NCI-H1092 (cell line): Measurements from ENCODE around the gene OPHN1.
"Not testable (repeated sequence)": the region's sequence is repeated elsewhere in the genome, so short reads cannot be mapped to it uniquely, and the experiment has no call there.

ENCODE experiments used
- DNase-seq: peaks from one replicate; lab custom pipeline; 2025; lab: John Stamatoyannopoulos, UW

OPHN1 gene

GRCh38 chrX:68163441-68163840 is 269.9 kb downstream of the OPHN1 start:
- DNase-seq: no peak

- DNase-seq: no peak
Measured at GRCh38 chrX:68147848-68148247, 285.4 kb downstream of the OPHN1 start.

GRCh38 chrX:68146054-68146453 is 287.2 kb downstream of the OPHN1 start:
- DNase-seq: no peak

GRCh38 chrX:68139791-68140190 is 293.5 kb downstream of the OPHN1 start:
- no peak for DNase-seq

GRCh38 chrX:68133181-68133580 is 300.1 kb downstream of the OPHN1 start:
- DNase-seq: no peak

GRCh38 chrX:68132749-68133148 is 300.5 kb downstream of the OPHN1 start:
- no peak for DNase-seq

- DNase-seq: no peak
Measured at GRCh38 chrX:68121835-68122234, 311.5 kb downstream of the OPHN1 start.

- no peak for DNase-seq
Measured at GRCh38 chrX:68121371-68121770, 311.9 kb downstream of the OPHN1 start.

GRCh38 chrX:68115371-68115770 is 317.9 kb downstream of the OPHN1 start:
- DNase-seq: no peak

GRCh38 chrX:68114573-68115129 is 318.6 kb downstream of the OPHN1 start:
- DNase-seq: no peak

- no peak for DNase-seq
Measured at GRCh38 chrX:68113837-68114572, 319.3 kb downstream of the OPHN1 start.

GRCh38 chrX:68112321-68112720 is 321.0 kb downstream of the OPHN1 start:
- DNase-seq: no peak

GRCh38 chrX:68109162-68109561 is 324.1 kb downstream of the OPHN1 start:
- DNase-seq: no peak

GRCh38 chrX:68098431-68098830 is 334.9 kb downstream of the OPHN1 start:
- no peak for DNase-seq

- peak; percentile 1 for DNase-seq
Measured at GRCh38 chrX:68090266-68090665, 343.0 kb downstream of the OPHN1 start.

GRCh38 chrX:68087526-68087925 is 345.8 kb downstream of the OPHN1 start:
- DNase-seq: no peak

GRCh38 chrX:68086709-68087108 is 346.6 kb downstream of the OPHN1 start:
- DNase-seq: no peak

- no peak for DNase-seq
Measured at GRCh38 chrX:68084765-68085164, 348.5 kb downstream of the OPHN1 start.

- DNase-seq: no peak
Measured at GRCh38 chrX:68083510-68083909, 349.8 kb downstream of the OPHN1 start.

- DNase-seq: no peak
Measured at GRCh38 chrX:68079961-68080360, 353.3 kb downstream of the OPHN1 start.

- not testable (repeated sequence) for DNase-seq
Measured at GRCh38 chrX:68078801-68079200, 354.5 kb downstream of the OPHN1 start.

GRCh38 chrX:68077378-68077777 is 355.9 kb downstream of the OPHN1 start:
- no peak for DNase-seq

- no peak for DNase-seq
Measured at GRCh38 chrX:68072041-68072440, 361.3 kb downstream of the OPHN1 start.

- DNase-seq: not testable (repeated sequence)
Measured at GRCh38 chrX:68070119-68070518, 363.2 kb downstream of the OPHN1 start.
